Airway epithelial cell (primary cell): ENCODE results near the gene CYP26C1. TPM values are rescaled to one million over a fixed set of nuclear protein-coding genes. Genes with fewer than 3 reads are reported as not detected.

Experiments
- total RNA-seq: library from RNA; depleted of rRNA; stranded (reverse); fragments of >200 nt; gene quantifications from 2 replicates; pipeline ENCODE4 v1.2.3, GENCODE V29; 2015

The CYP26C1 gene, protein sequence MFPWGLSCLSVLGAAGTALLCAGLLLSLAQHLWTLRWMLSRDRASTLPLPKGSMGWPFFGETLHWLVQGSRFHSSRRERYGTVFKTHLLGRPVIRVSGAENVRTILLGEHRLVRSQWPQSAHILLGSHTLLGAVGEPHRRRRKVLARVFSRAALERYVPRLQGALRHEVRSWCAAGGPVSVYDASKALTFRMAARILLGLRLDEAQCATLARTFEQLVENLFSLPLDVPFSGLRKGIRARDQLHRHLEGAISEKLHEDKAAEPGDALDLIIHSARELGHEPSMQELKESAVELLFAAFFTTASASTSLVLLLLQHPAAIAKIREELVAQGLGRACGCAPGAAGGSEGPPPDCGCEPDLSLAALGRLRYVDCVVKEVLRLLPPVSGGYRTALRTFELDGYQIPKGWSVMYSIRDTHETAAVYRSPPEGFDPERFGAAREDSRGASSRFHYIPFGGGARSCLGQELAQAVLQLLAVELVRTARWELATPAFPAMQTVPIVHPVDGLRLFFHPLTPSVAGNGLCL
- not detected in 2 replicates for total RNA-seq

DNA sequence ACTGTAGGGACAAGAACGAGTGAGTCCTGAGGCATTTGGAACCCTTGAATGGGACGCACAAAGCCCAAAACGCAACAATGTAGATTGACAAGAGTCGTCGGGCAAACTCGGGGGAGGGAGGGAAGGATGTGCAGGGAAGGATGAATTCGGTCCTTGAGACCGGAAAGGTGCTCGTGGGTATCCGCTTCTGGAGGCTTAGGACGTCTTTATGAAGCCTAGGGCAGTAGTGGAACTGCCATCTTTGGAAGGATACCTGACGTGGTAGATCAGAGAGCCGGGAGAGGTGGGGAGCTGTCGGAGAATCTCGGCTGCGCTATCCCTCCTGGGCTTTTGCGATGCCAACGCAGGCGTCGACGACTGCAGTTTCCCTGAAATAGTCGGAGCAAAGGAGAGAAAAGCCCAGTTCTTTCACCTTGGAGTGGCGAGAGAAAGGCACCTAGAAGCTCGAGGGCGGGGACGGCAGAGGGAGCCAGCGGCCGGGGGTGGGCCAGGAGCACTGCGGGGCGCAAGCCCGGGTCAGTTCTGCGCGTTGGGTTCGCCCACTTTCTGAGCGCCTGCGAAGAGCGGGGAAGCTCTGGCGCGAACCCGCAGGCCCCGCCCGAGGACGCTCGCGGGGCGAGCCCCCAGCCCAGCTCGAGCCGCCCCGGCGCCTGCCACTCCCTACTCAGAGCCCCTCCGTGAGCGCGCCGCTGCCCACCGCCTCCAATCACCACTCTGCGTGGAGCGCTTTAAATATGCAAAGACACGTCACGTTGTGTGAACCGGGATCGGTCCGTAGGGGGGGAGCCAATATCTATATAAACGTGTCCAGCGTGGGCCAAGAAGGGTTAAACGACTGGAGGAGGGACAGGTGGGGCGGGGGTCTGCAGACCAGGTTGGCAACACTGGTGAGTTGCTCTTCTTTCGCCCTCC lies at the start of gene CYP26C1:
TSS of gene CYP26C1 (plus strand) at position 824 of the 912 bp plus-strand sequence. CDS start 466 bp downstream, outside the sequence.

DNA sequence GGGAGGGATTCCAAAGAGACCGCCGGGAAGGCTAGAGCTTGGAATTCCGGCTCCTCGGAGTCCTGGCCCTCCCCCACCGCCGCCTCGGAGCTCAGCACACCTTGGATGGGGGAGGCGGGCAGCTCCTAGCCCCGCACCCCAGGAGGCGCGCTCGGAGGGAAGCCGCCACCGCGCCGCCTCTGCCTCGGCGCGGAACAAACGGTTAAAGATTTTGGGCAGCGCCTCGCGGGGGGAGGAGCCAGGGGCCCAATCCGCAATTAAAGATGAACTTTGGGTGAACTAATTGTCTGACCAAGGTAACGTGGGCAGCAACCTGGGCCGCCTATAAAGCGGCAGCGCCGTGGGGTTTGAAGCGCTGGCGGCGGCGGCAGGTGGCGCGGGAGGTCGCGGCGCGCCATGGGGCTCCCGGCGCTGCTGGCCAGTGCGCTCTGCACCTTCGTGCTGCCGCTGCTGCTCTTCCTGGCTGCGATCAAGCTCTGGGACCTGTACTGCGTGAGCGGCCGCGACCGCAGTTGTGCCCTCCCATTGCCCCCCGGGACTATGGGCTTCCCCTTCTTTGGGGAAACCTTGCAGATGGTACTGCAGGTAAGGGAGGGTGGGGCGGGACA lies 13.0 kb downstream of the CYP26C1 start, which contains the start of gene CYP26A1:
TSS of gene CYP26A1 (plus strand) at position 355 of the 608 bp plus-strand sequence. CDS start at position 397, 42 bp downstream.

Other genes starting within 250 kb of the CYP26C1 start
- gene EXOC6, start 212.3 kb upstream of the CYP26C1 start, total RNA-seq, result 1.8 and 3.5 TPM in 2 replicates
- not detected in 2 replicates for gene CYP26A1, start 13.1 kb downstream of the CYP26C1 start, total RNA-seq